Measurements from ENCODE around the gene ZNF609.
A peak's percentile ranks its signal among the peaks of the same experiment; 100 is the strongest.
"Not testable (repeated sequence)": the region's sequence is repeated elsewhere in the genome, so short reads cannot be mapped to it uniquely, and the experiment has no call there.

The ZNF609 gene

DNA sequence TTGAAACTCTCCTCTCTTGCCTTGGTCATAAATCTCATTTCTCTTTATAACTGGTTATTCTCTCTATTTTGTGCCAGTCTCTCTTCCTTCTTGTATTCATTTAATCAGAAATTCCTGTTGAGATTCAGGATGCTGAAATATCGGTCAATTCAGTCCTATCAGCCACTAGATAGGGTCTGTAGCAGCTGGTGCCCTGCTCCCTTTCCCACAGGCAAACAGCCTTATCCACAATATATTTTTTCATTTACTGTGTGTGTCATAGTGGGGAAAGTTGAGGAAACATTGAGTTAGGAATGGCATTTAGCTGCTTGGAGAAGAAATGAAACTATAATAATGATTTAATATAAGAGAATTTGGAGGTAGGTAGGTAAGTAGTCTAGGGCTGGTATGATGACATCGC is 168.7 kb downstream of the ZNF609 start:
- no peak for DNase-seq

DNA sequence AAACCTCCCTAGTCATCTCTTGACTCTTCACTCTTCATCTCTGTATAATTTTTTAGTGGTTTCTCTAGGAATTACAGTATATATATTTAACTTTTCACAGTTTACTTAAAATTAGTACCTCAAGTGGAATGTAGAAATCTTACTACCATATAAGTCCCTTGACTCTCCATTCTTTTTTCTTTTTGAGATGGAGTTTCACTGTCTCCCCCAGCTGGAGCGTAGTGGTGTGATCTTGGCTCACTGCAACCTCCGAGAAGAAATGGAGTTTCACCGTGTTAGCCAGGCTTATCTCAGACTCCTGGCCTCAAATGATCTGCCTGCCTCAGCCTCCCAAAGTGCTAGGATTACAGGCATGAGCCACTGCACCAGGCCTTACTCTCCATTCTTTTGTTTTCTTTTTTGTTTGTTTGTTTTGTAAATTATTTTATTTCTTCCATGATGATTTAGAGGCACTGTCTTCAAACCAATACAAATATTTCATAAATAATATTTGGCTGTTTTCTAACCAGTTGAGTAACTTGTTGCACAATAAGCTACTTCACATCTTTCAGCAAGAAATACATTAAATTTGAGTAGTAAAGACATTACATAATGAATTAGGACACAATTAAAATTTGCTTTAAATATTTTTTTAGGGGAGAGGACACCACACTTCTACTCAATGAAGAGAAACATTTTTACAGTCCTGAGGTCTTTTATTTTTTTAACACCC is 170.2 kb downstream of the ZNF609 start:
- no peak for DNase-seq

DNA sequence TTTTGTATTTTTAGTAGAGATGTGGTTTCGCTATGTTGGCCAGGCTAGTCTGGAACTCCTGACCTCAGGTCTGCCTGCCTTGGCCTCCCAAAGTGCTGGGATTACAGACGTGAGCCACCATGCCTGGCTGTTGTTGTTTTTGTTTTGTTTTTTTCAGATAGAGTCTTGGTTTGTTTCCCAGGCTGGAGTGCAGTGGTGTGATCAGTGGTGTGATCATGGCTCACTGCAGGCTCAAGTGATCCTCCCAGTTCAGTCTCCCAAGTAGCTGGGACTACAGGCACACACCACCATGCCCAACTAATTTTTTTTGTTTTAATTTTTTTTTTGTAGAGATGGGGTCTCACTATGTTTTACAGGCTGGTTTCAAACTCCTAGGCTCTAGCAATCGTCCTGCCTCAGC is 172.3 kb downstream of the ZNF609 start:
- not testable (repeated sequence) for DNase-seq

DNA sequence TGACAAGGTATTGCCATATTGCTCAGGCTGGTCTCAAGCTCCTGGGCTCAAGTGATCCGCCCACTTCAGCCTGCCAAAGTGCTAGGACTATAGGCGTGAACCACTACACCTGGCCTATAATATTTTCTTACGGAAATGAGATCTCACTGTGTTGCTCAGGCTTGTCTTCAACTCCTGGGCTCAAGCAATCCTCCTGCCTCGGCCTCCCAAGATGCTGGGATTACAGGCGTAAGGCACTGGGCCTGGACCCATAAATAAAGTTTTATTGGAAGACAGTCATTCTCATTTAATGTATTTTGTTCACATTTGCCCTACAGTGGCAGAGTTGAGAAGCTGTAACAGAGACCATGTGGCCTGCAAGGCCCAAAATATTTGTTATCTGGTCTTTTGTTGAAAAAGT is 173.0 kb downstream of the ZNF609 start:
- DNase-seq: no peak

DNA sequence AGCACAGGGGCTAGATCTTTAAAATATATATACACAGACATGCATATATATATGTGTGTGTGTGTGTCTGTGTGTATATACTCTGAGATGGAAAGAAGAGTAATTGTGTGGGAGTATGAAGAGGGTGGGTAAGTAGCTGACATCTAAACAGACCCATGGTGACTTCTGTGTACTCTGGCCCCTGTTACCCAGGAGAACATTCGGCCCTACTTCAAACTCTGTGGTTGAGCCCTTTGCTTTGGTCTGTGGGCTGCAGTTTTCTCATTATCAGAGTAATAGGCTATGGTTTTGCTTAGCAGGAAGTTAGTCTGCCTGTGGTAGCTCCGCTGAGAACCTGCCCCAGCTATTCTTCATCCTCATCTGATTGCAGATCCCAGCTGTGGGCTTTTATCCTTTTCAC is 173.6 kb downstream of the ZNF609 start:
- DNase-seq: peak; percentile 78

DNA sequence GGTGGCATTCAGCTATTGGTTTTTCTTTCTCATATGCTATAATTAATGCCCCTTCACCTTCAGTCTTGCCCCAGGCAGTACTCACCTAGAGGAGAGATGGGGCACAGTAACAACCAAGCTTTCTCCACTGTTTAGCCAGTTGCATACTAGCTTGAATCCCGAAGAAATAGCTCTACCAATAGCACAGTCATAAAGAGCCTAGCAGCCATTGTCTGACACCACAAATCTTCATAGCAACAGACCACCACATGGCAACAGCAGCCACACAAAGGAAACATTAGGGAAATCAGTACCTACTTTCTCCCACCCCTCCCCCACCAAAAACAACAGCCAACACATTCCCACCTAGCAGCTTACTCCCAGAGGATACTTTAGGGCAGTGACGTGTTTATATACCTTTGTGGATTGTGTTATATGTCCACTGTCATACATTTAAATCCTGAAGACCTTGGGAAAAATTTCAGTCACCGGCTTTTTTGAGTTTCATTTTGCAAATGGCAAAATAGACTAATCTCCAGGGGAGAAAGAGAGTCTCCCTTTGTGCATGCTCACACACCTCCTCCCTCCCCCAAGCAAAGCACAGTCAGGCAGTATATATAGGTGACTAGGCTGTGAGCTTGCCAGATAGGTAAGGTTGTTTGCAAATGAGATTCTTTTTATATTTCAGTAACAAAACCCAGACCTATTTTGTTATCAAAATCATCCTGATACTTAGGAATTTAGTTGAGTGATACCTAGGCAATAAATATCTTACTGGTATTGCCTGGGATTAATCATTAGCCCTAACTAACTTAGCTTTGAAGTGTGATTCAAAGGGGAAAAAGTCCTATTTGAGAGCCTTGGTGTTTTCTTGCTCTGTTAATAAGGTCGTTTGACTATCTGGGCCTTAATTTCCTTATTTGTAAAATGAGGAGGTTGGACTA is 174.5 kb downstream of the ZNF609 start:
- peak; percentile 66 for DNase-seq

DNA sequence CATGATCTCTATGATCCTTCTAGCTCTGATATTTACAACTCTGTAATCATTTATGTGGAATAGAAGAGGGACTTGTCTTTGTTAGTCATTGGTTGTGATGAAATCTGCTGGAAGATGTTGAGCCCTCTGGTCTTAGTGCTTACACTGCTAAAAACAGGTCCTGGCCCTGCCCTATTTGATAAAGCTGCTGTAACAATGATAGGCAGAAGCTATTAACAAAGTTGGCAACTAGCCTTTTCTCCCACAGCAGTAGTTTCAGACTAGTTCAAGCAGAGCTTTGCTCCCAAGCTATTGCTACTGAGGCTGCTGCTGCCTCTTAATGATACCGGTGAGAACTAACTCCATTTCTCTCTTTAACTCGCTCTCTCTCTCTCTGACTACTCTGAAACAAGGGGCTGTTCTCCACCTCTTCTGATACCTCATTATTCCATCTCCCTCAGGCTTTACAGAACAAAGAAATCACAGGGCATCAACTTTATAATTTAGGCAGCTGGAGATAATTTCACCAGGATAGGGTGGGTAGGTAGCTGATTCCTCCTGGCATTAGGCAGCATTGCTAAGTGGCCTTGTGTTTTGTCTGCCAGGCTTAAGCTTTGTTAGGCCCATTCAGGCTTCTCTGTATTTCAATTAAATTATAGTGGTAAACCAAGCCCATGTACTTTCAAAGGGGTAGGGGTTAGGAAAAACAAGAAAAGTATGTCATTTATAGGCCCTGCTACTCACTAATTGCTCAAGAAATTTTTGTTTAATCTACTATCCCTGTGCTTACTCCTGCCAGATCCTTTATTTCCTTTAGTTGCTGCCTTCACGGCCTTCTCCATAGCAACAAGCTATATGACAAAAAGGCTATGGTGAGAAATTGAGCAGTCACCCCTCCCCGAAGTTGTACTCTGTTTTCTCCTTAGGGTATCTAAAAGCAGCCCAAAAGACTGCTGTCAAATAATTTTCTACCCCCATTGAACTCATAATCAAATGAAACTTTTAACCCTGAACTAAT is 175.4 kb downstream of the ZNF609 start:
- DNase-seq: peak; percentile 48

DNA sequence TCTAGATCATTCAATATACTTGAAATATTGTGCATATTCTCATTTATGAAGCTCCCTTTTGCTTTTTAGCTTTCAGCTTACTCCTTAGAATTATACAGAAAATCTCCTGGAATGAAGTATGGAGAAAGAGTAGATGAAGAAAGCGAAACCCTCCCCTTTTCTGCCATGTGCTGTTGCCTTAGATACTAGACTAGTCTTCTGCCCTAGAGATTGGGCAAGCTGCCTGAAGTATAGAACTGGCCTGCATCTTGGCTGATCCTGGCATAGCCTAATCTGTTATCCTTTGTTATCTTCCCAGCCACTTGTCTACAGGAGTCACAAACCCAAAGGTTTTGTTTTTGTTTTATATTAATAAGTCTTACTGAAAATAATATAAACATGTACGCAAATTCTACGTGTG is 176.2 kb downstream of the ZNF609 start:
- DNase-seq: no peak

DNA sequence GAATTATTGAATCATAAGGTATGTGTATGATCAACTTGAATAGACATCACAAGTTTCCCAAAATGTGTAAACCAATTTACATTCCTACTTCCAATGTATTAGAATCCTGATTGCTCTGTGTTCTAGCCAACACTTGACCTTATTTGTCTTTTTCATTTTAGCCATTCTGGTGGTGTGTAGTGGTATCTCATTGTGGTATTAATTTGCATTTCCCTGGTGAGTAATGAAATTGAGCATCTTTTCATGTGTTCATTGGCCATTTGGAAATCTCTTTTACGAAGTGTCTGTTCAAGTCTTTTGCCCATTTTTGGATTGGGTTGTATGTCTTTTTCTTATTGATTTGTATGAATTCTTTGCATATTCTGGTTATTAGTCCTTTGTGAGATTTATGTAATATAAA is 177.0 kb downstream of the ZNF609 start:
- DNase-seq: no peak

DNA sequence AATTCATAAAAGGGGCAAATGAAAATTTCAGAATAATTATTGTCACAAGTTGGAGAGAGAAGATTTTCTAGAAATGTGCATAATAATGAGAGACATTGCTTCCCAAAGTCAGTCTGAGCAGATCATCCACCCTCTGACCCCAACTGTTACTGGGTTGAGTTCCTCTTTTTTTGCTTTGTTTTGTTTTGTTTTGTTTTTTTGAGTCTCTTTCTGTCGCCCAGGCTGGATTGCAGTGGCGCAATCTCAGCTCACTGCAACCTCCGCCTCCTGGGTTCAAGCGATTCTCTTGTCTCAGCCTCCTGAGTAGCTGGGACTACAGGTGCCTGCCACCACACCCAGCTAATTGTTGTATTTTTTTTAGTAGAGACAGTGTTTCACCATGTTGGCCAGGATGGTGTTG is 179.4 kb downstream of the ZNF609 start:
- not testable (repeated sequence) for DNase-seq

DNA sequence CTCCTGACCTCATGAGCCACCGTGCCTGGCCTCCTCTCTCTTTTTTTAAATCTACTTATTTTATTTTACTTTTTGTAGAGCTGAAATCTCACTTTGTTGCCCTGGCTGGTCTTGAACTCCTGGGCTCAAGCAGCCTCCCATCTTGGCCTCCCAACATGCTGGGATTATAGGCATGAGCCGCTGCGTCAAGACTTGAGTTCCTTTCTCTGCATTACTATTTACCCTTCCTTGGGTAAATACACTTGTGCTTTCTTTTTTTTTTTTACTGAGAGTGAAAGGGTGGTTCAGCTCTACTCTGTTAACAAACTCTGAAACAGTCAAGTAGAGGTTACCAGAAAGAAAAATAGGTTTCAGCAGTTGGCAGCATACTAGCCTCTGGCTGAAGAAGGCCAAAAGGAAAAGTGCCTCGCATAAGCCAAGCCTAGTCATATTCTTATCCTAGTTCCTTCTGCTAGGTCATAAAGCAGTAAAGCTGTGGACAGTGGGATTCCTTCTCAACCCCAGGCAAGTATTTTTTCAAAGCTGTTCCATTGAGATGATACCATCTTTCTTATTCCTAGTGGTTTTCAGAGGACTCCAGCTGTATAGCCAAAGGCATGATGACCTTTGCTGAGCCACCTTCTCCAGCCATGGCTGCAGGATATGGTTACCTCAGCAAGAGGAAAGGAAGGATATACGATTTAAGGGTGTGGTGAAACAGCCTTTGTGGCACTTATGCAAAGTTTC is 179.9 kb downstream of the ZNF609 start:
- no peak for DNase-seq

DNA sequence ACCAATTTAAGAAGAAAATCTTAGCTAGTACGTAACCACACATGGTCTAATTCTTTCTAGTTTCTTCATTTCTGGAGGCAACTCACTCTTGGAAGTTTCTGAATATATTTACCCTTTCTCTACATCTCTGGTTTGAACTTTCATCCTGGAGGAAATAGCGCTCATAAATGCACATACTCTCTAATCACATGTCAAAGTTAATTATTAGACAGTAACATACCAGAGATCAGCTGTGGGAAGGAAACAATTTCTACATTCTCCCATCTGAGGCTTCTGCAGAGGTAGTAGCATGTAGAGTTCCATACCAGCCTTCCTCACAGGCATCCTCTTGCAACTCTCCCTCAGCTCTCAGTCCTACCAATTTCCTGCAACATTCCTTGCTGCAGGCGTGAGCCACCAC is 182.5 kb downstream of the ZNF609 start:
- no peak for DNase-seq

DNA sequence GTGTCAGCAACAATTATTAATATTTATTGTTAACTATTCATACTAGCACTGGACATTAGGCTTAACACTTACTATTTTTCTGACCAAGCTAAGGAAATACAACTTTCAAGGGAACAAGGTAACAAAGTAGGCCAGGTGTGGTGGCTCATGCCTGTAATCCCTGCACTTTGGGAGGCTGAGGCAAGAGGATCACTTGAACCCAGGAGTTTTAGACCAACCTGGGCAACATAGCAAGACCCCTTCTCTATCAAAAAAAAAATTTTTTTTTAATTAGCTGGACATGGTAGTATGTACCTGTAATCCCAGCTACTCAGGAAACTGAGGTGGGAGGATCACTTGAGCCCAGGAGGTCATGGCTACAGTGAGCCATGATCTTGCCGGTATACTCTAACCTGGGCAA is 183.3 kb downstream of the ZNF609 start:
- no peak for DNase-seq

DNA sequence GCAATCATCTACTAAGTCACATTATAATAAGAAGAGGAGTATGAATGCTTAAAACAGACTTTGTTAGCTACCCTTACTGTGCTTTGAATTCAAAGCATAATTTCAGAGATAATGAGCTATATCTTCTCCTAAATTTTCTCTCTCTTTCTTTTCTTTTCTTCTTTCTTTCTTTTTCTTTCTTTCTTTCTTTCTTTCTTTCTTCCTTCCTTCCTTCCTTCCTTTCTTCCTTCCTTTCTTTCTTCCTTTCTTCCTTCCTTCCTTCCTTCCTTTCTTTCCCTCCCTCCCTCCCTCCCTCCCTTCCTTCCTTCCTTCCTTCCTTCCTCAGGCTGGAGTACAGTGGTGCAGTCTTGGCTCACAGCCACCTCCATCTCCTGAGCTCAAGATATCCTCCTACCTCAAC is 184.4 kb downstream of the ZNF609 start:
- DNase-seq: not testable (repeated sequence)

DNA sequence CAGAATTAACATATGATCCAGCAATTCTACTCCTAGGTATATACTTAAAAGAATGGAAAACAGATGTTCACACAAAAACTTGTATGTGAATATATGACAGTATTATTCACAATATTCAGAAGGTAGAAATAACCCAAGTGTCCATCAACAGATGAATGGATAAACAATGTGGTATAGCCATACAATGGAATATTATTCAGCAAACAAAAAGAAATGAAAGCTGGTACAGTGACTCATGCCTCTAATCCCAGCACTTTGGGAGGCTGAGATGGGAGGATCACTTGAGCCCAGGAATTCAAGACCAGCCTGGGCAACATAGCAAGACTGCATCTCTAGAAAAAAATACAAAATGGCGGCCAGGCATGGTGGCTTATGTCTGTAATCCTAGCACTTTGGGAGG is 185.6 kb downstream of the ZNF609 start:
- no peak for DNase-seq

DNA sequence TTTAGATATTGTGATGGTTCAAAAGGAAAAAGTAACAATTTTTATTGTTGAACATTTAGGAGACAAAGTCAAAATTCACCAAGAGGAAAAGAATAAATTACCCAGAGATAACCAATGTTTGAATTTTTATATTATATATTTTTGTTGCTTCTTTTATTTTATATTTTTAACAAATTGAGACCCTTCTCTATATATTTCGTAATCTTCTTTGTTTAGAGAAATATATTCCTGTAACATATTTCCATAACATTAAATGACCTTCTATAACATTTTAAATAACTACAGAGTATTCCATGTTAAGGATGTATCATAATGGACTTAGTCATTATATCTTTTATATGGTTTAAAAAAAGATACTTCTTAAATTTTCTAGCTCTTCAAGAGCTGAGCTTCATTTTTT is 187.0 kb downstream of the ZNF609 start:
- DNase-seq: no peak

DNA sequence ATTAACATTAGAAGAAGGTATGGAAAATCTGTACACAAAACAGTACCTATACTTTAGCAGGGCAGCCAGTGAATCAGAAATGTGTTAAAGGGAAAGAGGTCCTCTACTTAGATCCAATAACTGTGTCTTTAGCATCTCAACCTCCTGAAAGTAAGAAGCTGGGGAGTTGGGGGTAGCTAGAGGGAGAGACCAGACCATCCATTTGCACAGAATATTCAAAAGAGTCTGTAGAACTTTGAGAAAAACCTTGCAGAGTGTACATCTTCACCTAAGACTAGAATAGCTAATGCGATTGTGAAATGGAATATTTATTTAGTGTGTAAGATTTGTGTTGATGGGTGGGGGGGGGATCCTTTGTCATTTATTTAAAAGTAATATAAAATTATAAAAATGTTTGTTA is 190.2 kb downstream of the ZNF609 start:
- no peak for DNase-seq

DNA sequence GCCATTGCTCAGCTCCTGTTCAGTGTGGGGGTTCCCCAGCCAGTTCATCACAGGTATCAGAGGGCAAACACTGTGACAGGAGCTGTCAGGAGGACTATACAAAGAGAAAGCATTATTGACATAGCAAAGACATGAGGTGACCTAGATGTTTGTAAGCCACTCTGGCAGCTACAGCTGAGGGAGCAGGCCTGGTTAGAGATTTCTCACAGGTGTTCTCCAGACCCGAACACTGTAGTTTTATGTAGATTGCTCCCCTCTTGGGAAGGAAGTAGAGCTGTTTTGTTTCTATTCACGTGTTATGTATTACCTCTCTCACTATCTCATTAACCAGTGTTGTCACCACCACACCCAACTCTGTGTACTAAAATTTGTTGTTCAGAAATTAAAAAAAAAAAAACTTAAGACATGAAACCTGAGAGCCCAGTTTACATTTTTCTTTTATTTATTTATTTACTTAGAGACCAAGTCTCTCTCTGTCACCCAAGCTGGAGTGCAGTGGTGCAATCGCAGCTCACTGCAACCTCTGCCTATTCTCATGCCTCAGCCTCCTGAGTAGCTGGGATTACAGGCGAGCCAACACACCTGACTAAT is 191.3 kb downstream of the ZNF609 start:
- peak; percentile 75 for DNase-seq

DNA sequence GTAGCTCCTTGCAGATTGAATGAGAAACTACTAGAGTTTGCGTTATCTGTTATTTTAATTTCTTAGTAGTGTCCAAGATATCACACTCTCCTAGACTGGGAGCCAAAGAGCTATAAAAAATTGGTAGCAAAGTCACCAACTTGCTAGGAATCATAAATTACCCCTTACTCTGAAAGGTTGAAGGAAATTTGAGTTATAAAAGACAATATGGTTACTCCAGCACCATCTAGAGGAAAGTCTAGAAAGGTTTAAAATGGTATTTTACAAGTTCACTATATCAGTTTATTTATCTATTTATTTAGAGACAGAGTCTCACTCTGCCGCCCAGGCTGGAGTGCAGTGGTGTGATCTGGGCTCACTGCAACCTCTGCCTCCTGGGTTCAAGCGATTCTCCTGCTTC is 193.4 kb downstream of the ZNF609 start:
- DNase-seq: peak; percentile 32

DNA sequence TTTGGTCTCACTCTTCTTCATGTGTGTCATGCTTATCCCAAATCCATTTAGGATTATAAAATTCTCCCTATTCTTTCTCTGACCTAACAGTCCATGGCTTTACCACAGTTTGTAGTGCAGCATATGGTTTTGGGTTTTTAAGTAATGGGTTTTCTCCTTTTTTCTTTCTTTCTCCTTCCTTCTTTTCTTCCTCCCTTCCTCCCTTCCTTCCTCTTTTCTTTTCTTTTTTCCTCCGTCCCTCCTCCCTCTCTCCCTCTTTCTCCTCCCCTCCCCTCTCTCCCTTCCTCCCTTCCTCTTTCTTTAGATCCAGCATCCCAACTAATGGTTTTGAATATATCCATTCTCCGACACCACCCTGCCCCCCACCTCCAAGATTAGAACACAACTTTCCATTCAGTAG is 196.1 kb downstream of the ZNF609 start:
- no peak for DNase-seq

DNA sequence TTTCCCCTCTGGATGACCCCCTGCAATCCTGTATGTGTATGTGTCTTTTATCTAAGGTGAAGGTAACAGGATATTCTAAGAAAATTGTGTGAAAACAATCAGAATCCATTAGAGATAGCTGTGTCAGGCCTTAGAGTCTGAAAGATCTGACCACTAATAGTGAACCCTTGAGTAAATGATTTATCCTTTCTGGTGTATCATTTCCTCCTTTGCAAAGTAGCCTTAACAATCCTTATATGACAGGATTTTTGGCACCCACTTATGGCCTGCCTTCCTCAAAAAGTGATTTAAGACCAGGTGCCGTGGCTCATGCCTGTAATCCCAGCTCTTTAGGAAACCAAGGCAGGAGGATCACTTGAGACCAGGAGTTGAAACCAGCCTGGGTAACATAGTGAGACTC is 204.8 kb downstream of the ZNF609 start:
- no peak for DNase-seq

DNA sequence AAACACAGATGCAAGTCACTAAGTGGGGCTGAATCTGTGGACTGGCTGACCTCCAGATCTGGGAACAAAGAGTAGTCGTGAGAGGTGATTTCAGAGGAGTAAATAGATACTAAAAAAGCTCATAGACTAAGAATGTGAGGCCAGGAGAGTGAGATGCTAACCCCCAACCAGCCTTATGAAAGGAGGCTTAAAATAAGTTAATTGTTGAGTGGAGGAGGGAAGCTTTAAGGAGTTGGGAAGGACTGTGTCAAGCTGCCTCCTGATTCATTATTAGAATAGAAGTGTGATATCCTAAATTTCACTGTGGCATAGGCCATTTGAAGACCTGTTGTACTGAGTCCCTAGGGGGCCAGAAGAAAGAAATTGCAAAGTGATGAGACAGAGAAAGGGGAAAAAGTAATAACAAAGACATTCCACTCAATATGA is 207.4 kb downstream of the ZNF609 start:
- DNase-seq: no peak
